ENCODE measurements around the gene DCXR. TPM values are rescaled to one million over a fixed set of nuclear protein-coding genes. Genes with fewer than 3 reads are reported as not detected.

DCXR gene
- polyA plus RNA-seq, 10 donors, result 20.6 to 42.5 (median 35.0) TPM

DNA sequence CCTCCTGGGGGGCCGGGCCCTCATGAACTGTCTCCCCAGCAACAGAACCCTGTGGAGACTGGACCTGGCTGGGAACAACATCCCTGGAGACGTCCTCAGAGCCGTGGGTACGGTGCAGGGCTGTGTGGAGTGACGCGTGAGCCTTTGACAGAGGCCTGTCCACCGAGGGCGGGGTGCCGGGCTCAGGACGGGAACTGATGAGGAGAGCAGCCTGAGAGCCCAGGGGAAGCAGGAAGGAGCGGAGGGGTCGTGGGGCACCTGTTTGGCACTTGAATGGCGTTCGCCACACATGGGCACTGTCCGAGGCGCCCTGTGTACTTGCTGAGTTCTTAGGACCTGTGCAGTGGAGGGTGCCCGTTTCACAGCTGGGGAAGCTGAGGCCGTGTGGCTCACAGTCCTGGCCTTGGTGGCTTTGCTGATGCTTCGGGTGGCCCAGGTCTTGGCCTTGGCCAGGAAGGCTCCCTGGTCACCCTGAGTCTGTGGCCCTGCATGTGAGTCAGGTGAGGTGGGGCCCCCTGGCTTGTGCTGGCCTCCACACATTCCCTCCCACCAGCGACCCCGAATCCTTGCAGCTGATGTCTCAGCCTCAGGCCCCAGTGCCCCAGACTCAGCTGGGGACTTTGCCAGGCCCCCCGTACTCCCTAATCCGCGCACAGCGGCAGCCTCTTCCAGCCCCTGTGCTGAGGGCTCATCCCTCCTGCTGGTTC, 11.9 kb downstream of the DCXR start:
- DNase-seq, result no peak

- no peak for DNase-seq
Observed at GRCh38 chr17:82024859-82025258, 12.6 kb downstream of the DCXR start.

GRCh38 chr17:82023447-82024241, 13.9 kb downstream of the DCXR start:
- DNase-seq, result no peak

GRCh38 chr17:82022981-82023446, 14.5 kb downstream of the DCXR start, which contains the start of gene LRRC45:
Gene LRRC45 (plus strand): TSS chr17:82023305. CDS start chr17:82023644, 339 bp downstream.
- peak; percentile 99 to 100 (median 100) for DNase-seq

GRCh38 chr17:82022310-82022980, 15.1 kb downstream of the DCXR start, which contains the start of gene CENPX:
Gene CENPX (minus strand): TSS chr17:82022878. CDS start chr17:82022861, 17 bp downstream.
- DNase-seq, result no peak

- no peak for DNase-seq
Observed at GRCh38 chr17:82021900-82022309, 15.6 kb downstream of the DCXR start.

GRCh38 chr17:82021107-82021899, 16.2 kb downstream of the DCXR start:
- peak; percentile 31 to 72 (median 53) for DNase-seq

- DNase-seq, result no peak
Observed at GRCh38 chr17:82020572-82021106, 16.9 kb downstream of the DCXR start.

DNA sequence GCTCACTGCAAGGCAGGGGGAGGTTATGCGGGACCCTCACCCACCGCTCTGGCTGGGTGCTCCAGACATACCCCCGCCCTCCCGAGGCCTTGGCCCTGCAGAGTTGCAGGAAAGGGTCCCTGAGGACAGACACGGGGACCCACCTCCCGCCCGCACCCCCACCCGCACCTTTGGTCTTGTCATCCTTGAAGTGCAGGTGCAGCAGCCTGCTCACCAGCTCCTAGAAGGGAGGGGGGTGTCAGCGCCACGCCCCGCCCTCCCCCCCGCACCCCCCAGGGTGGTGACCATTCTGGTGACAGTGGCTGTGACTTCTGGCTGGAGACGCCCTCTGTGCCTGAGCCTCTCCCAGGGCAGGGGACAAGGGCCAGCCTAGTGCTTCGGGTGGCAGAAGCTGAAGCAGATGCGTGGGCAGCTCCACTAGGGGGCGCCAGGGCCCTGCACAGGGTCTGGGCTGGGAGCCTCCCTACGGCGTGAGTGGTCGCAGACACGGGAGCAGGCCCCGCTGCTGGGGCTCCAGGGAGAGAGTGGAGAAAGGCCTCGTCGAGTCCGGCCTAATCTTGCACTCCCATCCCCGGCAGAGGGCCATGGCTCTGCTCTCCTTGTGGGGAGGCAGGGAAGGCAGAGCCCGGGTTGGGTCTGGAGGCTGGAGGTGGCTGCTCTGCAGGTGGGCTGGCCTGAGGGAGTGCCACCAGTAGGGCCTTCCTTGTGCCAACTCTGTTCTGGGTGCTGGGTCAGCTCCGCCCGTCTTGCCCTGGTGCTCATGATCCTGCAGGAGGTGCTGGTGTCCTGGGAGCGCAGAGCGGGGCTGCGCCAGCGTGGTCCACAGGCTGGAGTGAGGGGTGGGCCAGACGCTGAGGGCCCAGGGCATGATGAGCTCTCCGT, 17.6 kb downstream of the DCXR start:
- no peak for DNase-seq

DNA sequence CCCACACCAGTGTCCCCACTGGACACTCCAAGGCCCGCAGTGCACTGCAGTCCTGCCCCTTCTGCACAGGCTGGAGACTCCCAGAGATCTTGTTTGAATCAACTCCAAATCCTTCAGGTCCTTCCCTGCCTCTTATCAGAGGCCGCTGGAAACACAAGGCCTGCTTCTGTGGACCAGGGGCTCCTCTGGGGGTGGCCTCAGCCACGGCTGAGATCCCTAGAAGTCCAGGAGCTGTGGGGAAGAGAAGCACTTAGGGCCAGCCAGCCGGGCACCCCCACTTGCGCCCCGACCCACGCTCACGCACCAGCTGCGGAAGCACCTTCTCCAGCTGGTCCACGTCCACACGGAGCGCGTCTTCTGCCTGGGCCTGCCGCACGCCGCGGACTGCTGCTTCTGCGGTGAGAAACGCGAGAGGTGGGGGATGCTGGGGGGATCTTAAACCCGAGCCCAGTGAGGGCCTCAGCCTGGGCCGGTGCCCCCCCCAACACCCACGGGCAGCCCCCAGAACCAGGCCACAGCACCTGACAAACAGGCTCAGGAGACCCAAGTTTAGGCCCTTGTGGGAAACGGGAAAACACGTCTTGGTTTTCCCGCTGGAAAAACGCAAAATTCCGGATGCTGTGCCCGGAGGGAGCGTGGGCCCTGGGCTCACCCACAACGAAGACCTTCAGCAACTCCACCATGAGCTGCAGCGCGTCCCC, 18.4 kb downstream of the DCXR start:
- DNase-seq, result no peak

- no peak for DNase-seq
Observed at GRCh38 chr17:82018152-82018988, 19.1 kb downstream of the DCXR start.

DNA sequence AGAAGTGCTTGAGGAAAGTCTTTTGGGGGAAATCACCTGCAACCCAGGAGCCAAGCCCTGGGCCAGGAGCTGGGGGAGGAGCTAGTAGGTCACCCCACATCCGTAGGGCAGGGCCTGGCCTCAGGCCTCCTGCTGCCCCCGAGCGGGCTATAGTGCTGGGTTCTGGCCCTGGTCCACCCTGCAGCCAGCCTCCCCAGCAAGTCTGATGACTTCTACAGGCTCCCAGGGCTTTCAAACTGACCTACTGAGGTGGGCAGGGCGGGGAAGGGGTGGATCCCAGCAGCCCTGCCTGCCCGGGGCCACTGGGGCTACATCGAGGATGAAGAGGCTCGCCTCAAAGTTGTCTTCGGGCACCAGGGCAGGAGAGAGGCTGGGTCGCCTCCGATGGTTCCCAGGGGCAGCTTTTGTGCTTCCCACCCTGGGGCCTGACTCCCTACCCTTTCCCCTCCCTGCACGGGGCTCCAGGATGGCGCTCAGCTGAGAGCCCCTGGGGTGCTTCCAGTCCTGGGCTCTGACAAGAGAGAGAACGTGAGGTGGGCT, 19.8 kb downstream of the DCXR start:
- no peak for DNase-seq

DNA sequence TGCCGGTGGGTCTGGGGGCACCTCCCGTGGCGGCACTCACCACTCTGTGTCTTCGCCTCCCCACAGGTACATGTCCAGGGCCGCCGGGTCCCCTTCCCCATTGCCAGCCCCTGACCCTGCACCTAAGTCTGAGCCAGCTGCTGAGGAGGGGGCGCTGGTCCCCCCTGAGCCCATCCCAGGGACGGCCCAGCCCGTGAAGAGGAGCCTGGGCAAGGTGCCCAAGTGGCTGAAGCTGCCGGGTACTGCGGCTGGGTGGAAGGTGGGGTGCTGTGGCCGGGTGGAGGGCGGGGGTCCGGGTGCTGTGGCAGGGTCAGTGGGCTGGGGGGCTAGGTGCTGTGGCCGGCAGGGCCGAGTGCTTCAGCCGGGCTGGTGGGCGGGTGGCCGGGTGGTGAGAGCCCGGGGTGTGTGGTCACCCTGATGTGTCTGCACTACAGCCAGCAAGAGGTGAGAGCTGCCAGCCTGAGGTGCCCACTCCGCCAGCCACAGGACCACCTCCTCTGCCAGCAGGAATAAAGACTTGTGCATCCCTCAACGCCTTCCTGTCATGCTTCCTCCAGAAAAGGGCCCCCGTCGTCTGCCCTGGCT, 20.5 kb downstream of the DCXR start:
- DNase-seq, result no peak

DNA sequence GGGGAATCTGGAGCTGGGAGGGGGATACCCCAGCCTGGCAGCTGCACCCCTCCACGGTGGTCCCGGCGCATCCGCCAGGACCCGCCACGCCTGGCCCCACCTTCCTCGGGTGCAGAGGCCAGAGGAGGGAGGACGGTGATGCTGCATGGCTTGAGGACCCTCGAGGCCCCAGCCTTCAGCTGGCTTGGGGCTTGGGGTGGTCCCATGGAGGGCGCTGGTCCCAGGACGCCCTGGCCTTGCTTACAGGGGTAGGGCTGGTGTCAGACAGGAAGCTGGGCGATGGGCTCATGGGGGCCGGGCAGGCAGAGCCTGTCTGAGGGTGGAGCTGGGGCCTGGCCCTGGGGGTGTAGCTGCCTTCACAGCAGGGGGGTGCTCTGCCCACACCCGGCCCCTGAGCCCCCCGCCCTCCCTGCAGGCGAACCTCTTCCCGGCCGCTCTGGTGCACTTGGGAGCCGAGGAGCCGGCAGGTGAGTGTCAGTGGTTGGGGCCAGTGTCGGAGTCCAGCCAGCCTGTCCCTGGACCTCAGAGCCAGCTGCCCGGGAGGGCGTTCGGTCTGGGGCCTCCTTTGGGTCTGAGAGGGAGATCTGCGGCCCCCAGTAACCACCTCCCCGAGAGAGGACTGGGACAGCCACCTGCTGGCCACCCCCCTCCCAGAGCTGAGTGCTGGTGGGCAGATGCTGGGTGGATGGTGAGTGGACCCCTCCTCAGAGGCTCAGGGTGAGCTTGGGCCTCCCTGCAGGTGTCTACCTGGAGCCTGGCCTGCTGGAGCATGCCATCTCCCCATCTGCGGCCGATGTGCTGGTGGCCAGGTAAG, 21.2 kb downstream of the DCXR start:
- DNase-seq, result no peak

DNA sequence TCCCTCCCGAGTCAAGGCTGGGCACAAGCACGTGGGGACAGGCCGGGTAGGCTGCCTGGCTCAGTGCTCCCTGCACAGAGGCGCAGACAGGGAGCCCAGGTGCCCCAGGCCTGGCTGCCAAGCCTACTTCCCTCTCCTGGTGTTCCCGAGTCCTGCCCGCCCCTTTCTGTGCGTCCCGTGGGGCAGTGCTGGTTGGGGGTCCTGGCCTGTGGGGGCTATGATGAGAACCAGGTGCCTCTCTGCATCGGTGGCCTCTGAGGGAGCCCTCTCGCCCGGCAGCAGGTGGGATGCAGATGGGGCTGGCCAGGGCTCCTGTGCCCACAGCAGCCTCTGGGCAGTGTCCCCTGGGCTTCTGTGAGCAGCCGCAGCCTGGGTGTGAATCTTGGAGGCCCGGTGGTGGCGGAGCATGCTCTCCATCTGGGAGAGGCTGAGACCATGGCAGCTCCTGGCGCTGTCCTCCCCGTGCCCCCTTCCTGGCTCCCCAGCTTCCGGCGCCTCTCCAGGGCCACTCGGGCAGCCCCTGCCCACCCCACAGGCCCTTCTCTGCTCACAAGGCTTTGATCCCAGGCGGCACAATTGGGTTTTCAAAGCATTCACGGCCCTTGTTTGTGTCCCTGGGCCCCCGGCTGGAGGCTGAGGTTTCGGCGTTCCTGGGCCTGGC, 22.1 kb downstream of the DCXR start:
- no peak for DNase-seq

DNA sequence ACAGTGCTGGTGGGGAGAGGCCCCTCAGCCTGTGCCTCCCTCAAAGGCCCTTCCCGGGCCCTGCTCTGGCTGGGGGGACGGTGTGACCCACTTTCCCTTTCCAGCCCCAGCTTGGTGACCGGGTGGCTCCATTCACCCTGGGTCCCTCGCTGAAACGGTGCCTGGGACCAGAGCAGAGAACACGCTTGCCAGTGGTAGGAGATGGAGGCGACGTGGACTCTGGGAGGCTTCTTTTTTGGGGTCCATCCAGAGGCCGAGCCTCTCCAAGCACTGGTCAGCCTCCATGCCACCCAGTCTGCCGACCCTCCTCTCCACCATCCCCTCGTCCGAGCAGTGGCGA, 22.6 kb downstream of the DCXR start:
- no peak for DNase-seq
